ENCODE data around the gene MYH14. TPM values are rescaled to one million over a fixed set of nuclear protein-coding genes. Genes with fewer than 3 reads are reported as not detected.

The MYH14 gene
- total RNA-seq, 1 donor from 2014 or later: 1.6 TPM

GRCh38 chr19:50248826-50249225, 45.4 kb downstream of the MYH14 start:
- peaks cover 11% of the 10 kb centered on the region for H3K4me1 Mint-ChIP-seq

GRCh38 chr19:50249636-50250035, 46.2 kb downstream of the MYH14 start:
- H4K20me1 ChIP-seq (ENCODE audit: low read depth): no peaks in the 10 kb centered on the region
- Mint-ChIP-seq H3K9me3 (peaks cover 21% of the 10 kb centered on the region), H3K36me3 (peaks cover 10% of the 10 kb centered on the region), H3K4me1 (peaks cover 7% of the 10 kb centered on the region), H3K27ac (no peak overlapping the region), H3K27me3 (ENCODE audit: insufficient read depth, low read depth) (peaks cover 9% of the 10 kb centered on the region), H3K4me3 (no peak overlapping the region)
- no peaks in the 10 kb centered on the region for H3K9me3 ChIP-seq (ENCODE audit: low read depth)
- no peak overlapping the region for H2AFZ ChIP-seq (replicated peaks)
- H3K79me2 ChIP-seq (ENCODE audit: low read depth): no peaks in the 10 kb centered on the region
- no peak for DNase-seq (ENCODE audit: low spot score)
- no peak overlapping the region for H3K4me2 ChIP-seq
- H3K9ac ChIP-seq: no peak overlapping the region
- H3F3A ChIP-seq (ENCODE audit: low read depth): no peaks in the 10 kb centered on the region
- H3K27ac ChIP-seq: no peak overlapping the region
- H3K4me1 ChIP-seq: no peaks in the 10 kb centered on the region
- H3K27me3 ChIP-seq: no peaks in the 10 kb centered on the region
- H3K4me3 ChIP-seq: no peak overlapping the region
- TF ChIP-seq EZH2phosphoT487 (IDR thresholded peaks at IDR 0.05) (no peak), EZH2 (IDR thresholded peaks at IDR 0.05) (no peak), CTCF (IDR thresholded peaks at IDR 0.05) (no peak)
- no peaks in the 10 kb centered on the region for H3K36me3 ChIP-seq

More at GRCh38 chr19:50248826-50249225, 45.4 kb downstream of the MYH14 start:
- Histone ChIP-seq H3K4me3 (no peak overlapping the region), H3F3A (ENCODE audit: low read depth) (no peaks in the 10 kb centered on the region), H3K4me1 (no peaks in the 10 kb centered on the region), H3K4me2 (no peak overlapping the region), H3K27me3 (no peaks in the 10 kb centered on the region), H3K9ac (no peak overlapping the region), H3K79me2 (ENCODE audit: low read depth) (no peaks in the 10 kb centered on the region), H3K9me3 (ENCODE audit: low read depth) (no peaks in the 10 kb centered on the region), H2AFZ (replicated peaks) (no peak overlapping the region), H3K36me3 (no peaks in the 10 kb centered on the region), H3K27ac (no peak overlapping the region), H4K20me1 (ENCODE audit: low read depth) (no peaks in the 10 kb centered on the region)
- Mint-ChIP-seq H3K9me3 (peaks cover 15% of the 10 kb centered on the region), H3K4me3 (no peak overlapping the region), H3K36me3 (peaks cover 10% of the 10 kb centered on the region), H3K27ac (no peak overlapping the region), H3K27me3 (ENCODE audit: insufficient read depth, low read depth) (peaks cover 9% of the 10 kb centered on the region)
- DNase-seq (ENCODE audit: low spot score): no peak
- TF ChIP-seq CTCF (IDR thresholded peaks at IDR 0.05): no peak
- TF ChIP-seq EZH2phosphoT487 (IDR thresholded peaks at IDR 0.05): no peak
- no peak for TF ChIP-seq EZH2 (IDR thresholded peaks at IDR 0.05)

GRCh38 chr19:50250450-50251136, 47.2 kb downstream of the MYH14 start:
- no peaks in the 10 kb centered on the region for H3K27me3 ChIP-seq
- H3K27ac ChIP-seq: no peak overlapping the region
- H3K9me3 ChIP-seq (ENCODE audit: low read depth): no peaks in the 10 kb centered on the region
- peaks cover 22% of the 10 kb centered on the region for H3K9me3 Mint-ChIP-seq
- no peaks in the 10 kb centered on the region for H3K4me1 ChIP-seq
- no peaks in the 10 kb centered on the region for H3F3A ChIP-seq (ENCODE audit: low read depth)
- peaks cover 13% of the 10 kb centered on the region for H3K27me3 Mint-ChIP-seq (ENCODE audit: insufficient read depth, low read depth)
- H3K4me2 ChIP-seq: no peak overlapping the region
- H3K4me1 Mint-ChIP-seq: peaks cover under 1% of the 10 kb centered on the region
- no peak for DNase-seq (ENCODE audit: low spot score)
- H3K79me2 ChIP-seq (ENCODE audit: low read depth): no peaks in the 10 kb centered on the region
- no peaks in the 10 kb centered on the region for H3K36me3 ChIP-seq
- H3K4me3 Mint-ChIP-seq: no peak overlapping the region
- peak overlapping the region; percentile 65 for H3K27ac Mint-ChIP-seq
- no peak overlapping the region for H3K9ac ChIP-seq
- peaks cover 13% of the 10 kb centered on the region for H3K36me3 Mint-ChIP-seq
- no peak overlapping the region for H2AFZ ChIP-seq (replicated peaks)
- H4K20me1 ChIP-seq (ENCODE audit: low read depth): no peaks in the 10 kb centered on the region
- H3K4me3 ChIP-seq: no peak overlapping the region
- TF ChIP-seq CTCF (IDR thresholded peaks at IDR 0.05): no peak
- no peak for TF ChIP-seq EZH2 (IDR thresholded peaks at IDR 0.05)
- no peak for TF ChIP-seq EZH2phosphoT487 (IDR thresholded peaks at IDR 0.05)

Measured in neural progenitor cell (in vitro differentiated cells).